HFF-Myc (cell line): ENCODE measurements around the gene UVSSA.

Experiments
- DNase-seq: peaks from one replicate; pipeline ENCODE4 v3.0.0-alpha.2; 2011; ENCODE audit warnings: low read depth; ENCODE audit errors: extremely low read depth
- H3K4me3 ChIP-seq: replicated peaks from 2 replicates; pipeline ENCODE4 v1.5.1; 2011; ENCODE audit warnings: low read depth, mild to moderate bottlenecking, control low read depth, low read length
- CTCF ChIP-seq: IDR thresholded peaks from 2 replicates; pipeline ENCODE4 v1.5.1; 2012; ENCODE audit warnings: mild to moderate bottlenecking, low read depth, low read length, control low read depth; ENCODE audit errors: missing control alignments

The UVSSA gene

GRCh38 chr4:1348014-1348513, 1.1 kb downstream of the UVSSA start:
- no peak for DNase-seq
- no peak for TF ChIP-seq CTCF
- peak overlapping the region; percentile 80 for H3K4me3 ChIP-seq

GRCh38 chr4:1348746-1349145, 1.7 kb downstream of the UVSSA start:
- DNase-seq: no peak
- no peak for TF ChIP-seq CTCF
- no peak overlapping the region for H3K4me3 ChIP-seq

- TF ChIP-seq CTCF: no peak
- H3K4me3 ChIP-seq: no peak overlapping the region
- DNase-seq: no peak
Measured at GRCh38 chr4:1349359-1350168, 2.6 kb downstream of the UVSSA start.

GRCh38 chr4:1350169-1350520, 3.1 kb downstream of the UVSSA start:
- TF ChIP-seq CTCF: no peak
- H3K4me3 ChIP-seq: no peak overlapping the region
- DNase-seq: no peak

- peak; percentile 98 for TF ChIP-seq CTCF
- DNase-seq: no peak
- no peak overlapping the region for H3K4me3 ChIP-seq
Measured at GRCh38 chr4:1351854-1352566, 5.0 kb downstream of the UVSSA start.

GRCh38 chr4:1352567-1352900, 5.5 kb downstream of the UVSSA start:
- no peak overlapping the region for H3K4me3 ChIP-seq
- DNase-seq: no peak
- no peak for TF ChIP-seq CTCF
